ENCODE results near the gene DENND1A. TPM values are rescaled to one million over a fixed set of nuclear protein-coding genes. Genes with fewer than 3 reads are reported as not detected.

Gene DENND1A
- total RNA-seq, 1 donor from 2014 or later = 37.3 TPM

DNA sequence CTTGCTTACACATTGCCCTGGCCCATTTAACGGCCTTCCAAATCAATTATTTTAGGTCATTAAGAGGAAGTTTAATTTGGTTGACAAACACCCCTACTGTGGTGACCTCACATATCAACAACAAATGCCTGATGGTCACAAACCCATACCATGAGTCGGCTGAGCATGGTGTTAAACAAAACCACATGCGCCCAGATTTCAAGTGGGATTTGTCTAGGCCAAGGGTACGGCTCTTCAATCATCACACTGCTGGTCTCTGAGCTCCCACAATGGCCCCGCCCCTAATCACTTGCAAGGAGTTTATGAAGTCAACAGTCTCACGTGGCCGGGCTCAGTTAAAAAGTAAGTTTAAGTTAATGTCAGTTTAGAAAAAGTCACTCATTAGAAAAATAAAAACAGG, 330.1 kb downstream of the DENND1A start:
- H3K27ac ChIP-seq = no peak overlapping the region
- TF ChIP-seq, protein P1, sequence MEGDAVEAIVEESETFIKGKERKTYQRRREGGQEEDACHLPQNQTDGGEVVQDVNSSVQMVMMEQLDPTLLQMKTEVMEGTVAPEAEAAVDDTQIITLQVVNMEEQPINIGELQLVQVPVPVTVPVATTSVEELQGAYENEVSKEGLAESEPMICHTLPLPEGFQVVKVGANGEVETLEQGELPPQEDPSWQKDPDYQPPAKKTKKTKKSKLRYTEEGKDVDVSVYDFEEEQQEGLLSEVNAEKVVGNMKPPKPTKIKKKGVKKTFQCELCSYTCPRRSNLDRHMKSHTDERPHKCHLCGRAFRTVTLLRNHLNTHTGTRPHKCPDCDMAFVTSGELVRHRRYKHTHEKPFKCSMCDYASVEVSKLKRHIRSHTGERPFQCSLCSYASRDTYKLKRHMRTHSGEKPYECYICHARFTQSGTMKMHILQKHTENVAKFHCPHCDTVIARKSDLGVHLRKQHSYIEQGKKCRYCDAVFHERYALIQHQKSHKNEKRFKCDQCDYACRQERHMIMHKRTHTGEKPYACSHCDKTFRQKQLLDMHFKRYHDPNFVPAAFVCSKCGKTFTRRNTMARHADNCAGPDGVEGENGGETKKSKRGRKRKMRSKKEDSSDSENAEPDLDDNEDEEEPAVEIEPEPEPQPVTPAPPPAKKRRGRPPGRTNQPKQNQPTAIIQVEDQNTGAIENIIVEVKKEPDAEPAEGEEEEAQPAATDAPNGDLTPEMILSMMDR (IDR thresholded peaks at IDR 0.05) = no peak
- intact Hi-C loops (cut with DNase I) = no loop called here
- no peaks in the 10 kb centered on the region for H3K9me3 ChIP-seq
- H3K36me3 ChIP-seq = no peaks in the 10 kb centered on the region
- H3K4me3 ChIP-seq = no peak overlapping the region
- no peaks in the 10 kb centered on the region for H3K27me3 ChIP-seq
- no peak for DNase-seq (ENCODE audit: low spot score in 2 of 2)
- no peaks in the 10 kb centered on the region for H3K4me1 ChIP-seq

DNA sequence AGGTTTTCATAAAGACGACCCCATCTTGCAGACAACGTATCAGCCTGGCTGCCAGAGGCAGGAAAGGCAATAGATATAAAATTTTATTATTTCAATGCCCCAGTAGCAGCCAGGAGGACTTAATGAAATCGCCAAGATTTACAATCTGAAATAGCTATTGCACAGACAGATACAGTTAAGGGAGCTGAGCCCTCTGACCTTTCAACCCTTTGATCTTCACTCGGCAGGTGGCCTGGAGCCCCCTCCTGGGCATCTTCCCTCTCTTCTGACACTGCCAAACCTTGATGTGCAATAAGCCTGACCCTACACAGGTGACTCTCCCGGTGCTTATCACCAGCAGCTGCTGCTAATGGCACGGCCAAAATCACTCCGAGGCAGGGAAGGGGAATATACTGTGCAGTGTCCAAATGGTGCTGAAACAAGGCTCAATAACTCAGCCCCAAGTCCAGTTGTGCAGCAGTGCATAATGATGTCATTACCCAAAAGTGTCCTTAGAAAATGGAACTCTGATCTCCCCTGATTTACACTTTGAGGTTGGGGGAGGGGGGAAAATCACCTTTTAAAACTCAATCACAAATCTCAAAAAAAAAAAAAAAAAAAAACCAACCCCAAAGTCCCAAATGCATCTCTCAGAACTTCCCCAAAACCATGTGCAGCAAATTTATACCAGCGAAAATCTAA, 331.9 kb downstream of the DENND1A start:
- no peaks in the 10 kb centered on the region for H3K36me3 ChIP-seq
- no peaks in the 10 kb centered on the region for H3K9me3 ChIP-seq
- TF ChIP-seq, protein P1 (IDR thresholded peaks at IDR 0.05) = no peak
- no peak overlapping the region for H3K27ac ChIP-seq
- no peaks in the 10 kb centered on the region for H3K27me3 ChIP-seq
- H3K4me1 ChIP-seq = no peaks in the 10 kb centered on the region
- no peak overlapping the region for H3K4me3 ChIP-seq
- intact Hi-C loops (cut with DNase I) = no loop called here
- DNase-seq (ENCODE audit: low spot score in 2 of 2) = no peak

DNA sequence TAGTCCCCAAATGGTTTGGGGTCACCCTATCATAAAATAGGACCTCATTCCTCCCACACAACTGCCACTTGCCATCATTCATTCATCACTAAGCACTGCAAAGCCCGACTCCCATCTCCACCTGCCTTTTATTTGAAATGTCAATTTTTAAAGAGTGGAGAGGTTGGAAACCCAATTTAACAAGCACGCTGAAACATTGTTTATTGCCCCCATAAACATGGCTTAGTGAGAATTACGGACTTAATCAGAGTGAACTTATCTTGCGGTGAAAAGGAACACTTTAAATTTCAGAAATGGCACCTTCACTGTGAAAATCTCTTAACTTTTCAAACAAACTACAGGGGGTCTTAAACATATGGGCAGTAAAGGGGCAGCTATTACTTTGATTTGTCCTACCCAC, 332.9 kb downstream of the DENND1A start:
- H3K27ac ChIP-seq = no peak overlapping the region
- TF ChIP-seq, protein P1 (IDR thresholded peaks at IDR 0.05) = no peak
- no peak overlapping the region for H3K4me3 ChIP-seq
- H3K27me3 ChIP-seq = no peaks in the 10 kb centered on the region
- no peaks in the 10 kb centered on the region for H3K4me1 ChIP-seq
- no peaks in the 10 kb centered on the region for H3K9me3 ChIP-seq
- no peaks in the 10 kb centered on the region for H3K36me3 ChIP-seq
- intact Hi-C loops (cut with DNase I) = no loop called here
- DNase-seq (ENCODE audit: low spot score in 2 of 2) = no peak

DNA sequence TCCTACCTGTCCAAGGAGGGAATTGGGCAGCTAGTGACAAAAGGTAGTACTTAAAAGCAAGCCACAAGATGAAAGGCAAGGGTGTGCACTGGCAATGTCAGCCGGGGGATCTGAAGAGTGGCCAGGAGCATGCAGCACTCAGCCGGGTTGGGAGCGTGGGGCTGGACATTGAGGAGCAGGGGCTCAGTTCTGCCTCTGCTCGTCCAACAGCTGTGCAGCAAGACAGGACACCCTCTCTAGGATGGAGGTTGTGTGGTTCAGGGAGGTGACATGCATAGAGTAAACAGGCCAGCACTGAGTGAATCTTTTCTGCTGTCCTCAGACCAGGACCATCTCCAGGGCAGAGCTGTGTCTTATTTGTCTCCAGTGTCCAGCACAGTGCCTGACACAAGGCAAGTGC, 338.6 kb downstream of the DENND1A start:
- intact Hi-C loops (cut with DNase I) = no loop called here
- Histone ChIP-seq H3K4me1 (no peaks in the 10 kb centered on the region), H3K4me3 (no peak overlapping the region), H3K27me3 (no peaks in the 10 kb centered on the region), H3K36me3 (no peaks in the 10 kb centered on the region), H3K9me3 (no peaks in the 10 kb centered on the region), H3K27ac (no peak overlapping the region)
- TF ChIP-seq, protein P1 (IDR thresholded peaks at IDR 0.05) = no peak
- no peak for DNase-seq (ENCODE audit: low spot score in 2 of 2)

DNA sequence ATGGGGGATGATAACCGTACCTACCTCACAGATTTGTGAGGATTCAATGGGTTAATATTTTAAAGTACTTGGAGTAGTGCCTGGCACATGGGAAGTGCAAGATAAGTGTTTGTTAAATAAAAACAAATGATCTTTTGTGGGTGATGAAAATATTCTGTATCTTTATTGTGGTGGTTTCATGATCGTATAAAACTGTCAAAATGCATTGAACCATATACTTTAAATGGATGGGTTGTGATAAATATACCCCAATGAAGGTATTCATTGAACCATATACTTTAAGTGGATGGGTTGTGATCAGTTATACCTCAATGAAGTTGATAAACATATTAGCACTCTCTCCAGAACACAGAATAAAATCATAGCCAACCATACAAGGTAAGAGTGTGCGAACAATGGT, 339.4 kb downstream of the DENND1A start:
- TF ChIP-seq, protein P1 (IDR thresholded peaks at IDR 0.05) = no peak
- Histone ChIP-seq H3K36me3 (no peaks in the 10 kb centered on the region), H3K27me3 (no peaks in the 10 kb centered on the region), H3K4me3 (no peak overlapping the region), H3K9me3 (no peaks in the 10 kb centered on the region), H3K4me1 (no peaks in the 10 kb centered on the region), H3K27ac (no peak overlapping the region)
- DNase-seq (ENCODE audit: low spot score in 2 of 2) = no peak
- intact Hi-C loops (cut with DNase I) = no loop called here

All from ascending aorta (tissue), 2 donors.